SU-DHL-6 (cell line): ENCODE results near the gene SEC16A.

Source experiments
- H2AFZ ChIP-seq: fragments of 200-600 bp; sonication (generic); 2 replicates; pipeline ENCODE4 v1.6.1; 2014; ENCODE audit warnings: low read depth, mild to moderate bottlenecking, moderate library complexity, mixed read lengths, antibody characterized with exemption, low read length; ENCODE audit not compliant: severe bottlenecking
- H3F3A ChIP-seq: fragments of 200-600 bp; shearing (Covaris generic); 2 replicates; pipeline ENCODE4 v1.6.0; 2016; ENCODE audit warnings: antibody characterized with exemption, mild to moderate bottlenecking; ENCODE audit not compliant: insufficient read depth
- H3K27ac ChIP-seq: fragments of 200-600 bp; sonication (generic); 2 replicates; pipeline ENCODE4 v1.5.1; 2016; ENCODE audit warnings: low read depth, mild to moderate bottlenecking, low read length, moderate library complexity, mixed read lengths
- H3K27me3 ChIP-seq: fragments of 200-600 bp; sonication (generic), shearing (Covaris generic); 2 replicates; pipeline ENCODE4 v1.6.0; 2014; ENCODE audit warnings: mild to moderate bottlenecking, low read length
- H3K36me3 ChIP-seq: fragments of 200-600 bp; sonication (generic); 2 replicates; pipeline ENCODE4 v1.6.1; 2014; ENCODE audit warnings: mild to moderate bottlenecking, low read length, mixed read lengths
- H3K4me2 ChIP-seq: fragments of 300-600, 200-600 bp; shearing (Covaris generic), sonication (generic); 2 replicates; pipeline ENCODE4 v1.6.0; 2014; ENCODE audit warnings: low read length, low read depth, mild to moderate bottlenecking; ENCODE audit not compliant: poor library complexity, severe bottlenecking
- H3K4me3 ChIP-seq: fragments of 200-600 bp; sonication (generic); 2 replicates; pipeline ENCODE4 v1.5.1; 2014; ENCODE audit warnings: antibody characterized with exemption, low read length, mild to moderate bottlenecking, mixed read lengths; ENCODE audit not compliant: insufficient read depth, poor library complexity, severe bottlenecking
- H3K79me2 ChIP-seq: fragments of 200-600 bp; sonication (generic); 2 replicates; pipeline ENCODE4 v1.6.1; 2014; ENCODE audit warnings: mild to moderate bottlenecking, low read length, moderate library complexity; ENCODE audit not compliant: insufficient read depth
- H3K9ac ChIP-seq: fragments of 200-600 bp; sonication (generic); 2 replicates; pipeline ENCODE4 v1.7.0; 2014; ENCODE audit warnings: mild to moderate bottlenecking, low read length
- H3K9me2 ChIP-seq: fragments of 200-600 bp; sonication (generic); replicated peaks from 2 replicates; pipeline ENCODE4 v1.6.1; 2014; ENCODE audit warnings: low read length; ENCODE audit not compliant: insufficient read depth
- H3K9me3 ChIP-seq: fragments of 200-600 bp; sonication (generic); 2 replicates; pipeline ENCODE4 v1.6.1; 2014; ENCODE audit warnings: low read length, mixed read lengths; ENCODE audit not compliant: insufficient read depth
- H4K20me1 ChIP-seq: fragments of 200-600 bp; sonication (generic); 2 replicates; pipeline ENCODE4 v1.6.1; 2014; ENCODE audit warnings: low read depth, mild to moderate bottlenecking, antibody characterized with exemption, low read length, moderate library complexity, mixed read lengths
- CTCF ChIP-seq: fragments of 200-600 bp; sonication (generic); IDR thresholded peaks from one replicate; pipeline ENCODE4 v1.5.1; 2017; ENCODE audit warnings: antibody characterized with exemption, mild to moderate bottlenecking, low read length, moderate library complexity; ENCODE audit not compliant: insufficient read depth, poor library complexity, severe bottlenecking
- EZH2phosphoT487 ChIP-seq: fragments of 200-600 bp; sonication (generic), shearing (Covaris generic); conservative IDR thresholded peaks from 2 replicates; pipeline ENCODE4 v1.6.1; 2018; ENCODE audit warnings: mild to moderate bottlenecking, antibody characterized with exemption, low read length, moderate library complexity, mixed read lengths

SEC16A gene

GRCh38 chr9:136433043-136433715, 49.7 kb downstream of the SEC16A start:
- Histone ChIP-seq H3K4me3 (no peak overlapping the region), H3K9me3 (no peaks in the 10 kb centered on the region), H3F3A (no peaks in the 10 kb centered on the region), H3K36me3 (no peaks in the 10 kb centered on the region), H2AFZ (no peak overlapping the region), H3K9ac (no peak overlapping the region), H3K4me2 (no peak overlapping the region), H4K20me1 (no peaks in the 10 kb centered on the region), H3K9me2 (no peaks in the 10 kb centered on the region), H3K79me2 (peaks cover 16% of the 10 kb centered on the region), H3K27ac (no peak overlapping the region), H3K27me3 (no peaks in the 10 kb centered on the region)
- no peak for TF ChIP-seq CTCF
- no peak for TF ChIP-seq EZH2phosphoT487

- Histone ChIP-seq H3F3A (no peaks in the 10 kb centered on the region), H2AFZ (no peak overlapping the region), H3K27me3 (no peaks in the 10 kb centered on the region), H3K9me3 (no peaks in the 10 kb centered on the region), H3K9ac (no peak overlapping the region), H4K20me1 (no peaks in the 10 kb centered on the region), H3K36me3 (no peaks in the 10 kb centered on the region), H3K4me2 (no peak overlapping the region), H3K79me2 (peaks cover 11% of the 10 kb centered on the region), H3K4me3 (no peak overlapping the region), H3K27ac (no peak overlapping the region), H3K9me2 (no peaks in the 10 kb centered on the region)
- no peak for TF ChIP-seq CTCF
- no peak for TF ChIP-seq EZH2phosphoT487
Measured at GRCh38 chr9:136432591-136432990, 50.2 kb downstream of the SEC16A start.

GRCh38 chr9:136431782-136432350, 51.0 kb downstream of the SEC16A start:
- Histone ChIP-seq H3K36me3 (no peaks in the 10 kb centered on the region), H2AFZ (no peak overlapping the region), H3K9me2 (no peaks in the 10 kb centered on the region), H3K9me3 (no peaks in the 10 kb centered on the region), H4K20me1 (no peaks in the 10 kb centered on the region), H3K4me2 (no peak overlapping the region), H3K4me3 (no peak overlapping the region), H3K27me3 (no peaks in the 10 kb centered on the region), H3F3A (no peaks in the 10 kb centered on the region), H3K79me2 (peaks cover 5% of the 10 kb centered on the region), H3K9ac (no peak overlapping the region), H3K27ac (no peak overlapping the region)
- no peak for TF ChIP-seq CTCF
- TF ChIP-seq EZH2phosphoT487 = no peak
